ENCODE data around the gene SYTL3. TPM values are rescaled to one million over a fixed set of nuclear protein-coding genes. Genes with fewer than 3 reads are reported as not detected.

The SYTL3 gene
- total and polyA plus RNA-seq, 2 experiments from 2014 or later: 0.07 TPM; not detected in 1

GRCh38 chr6:158684311-158684710, 34.5 kb downstream of the SYTL3 start (continued):
- TF ChIP-seq REST (IDR thresholded peaks at IDR 0.05; ENCODE audit: unreplicated experiment): no peak
- no peak for TF ChIP-seq CREB1 (CRISPR knock-in tag; IDR thresholded peaks at IDR 0.05; ENCODE audit: low read depth)
- TF ChIP-seq CTCF (conservative IDR thresholded peaks at IDR 0.05; ENCODE audit: low read depth in 2 of 2): no peak

- Histone ChIP-seq H3K27ac (ENCODE audit: low read depth) (no peak overlapping the region), H3K4me1 (ENCODE audit: insufficient read depth) (no peaks in the 10 kb centered on the region; the same call in 1 of the 2 replicates), H3K4me3 (no peak overlapping the region), H4K20me1 (replicated peaks; ENCODE audit: insufficient read depth) (no peaks in the 10 kb centered on the region), H2AFZ (no peak overlapping the region), H3K9me2 (ENCODE audit: insufficient read depth) (no peaks in the 10 kb centered on the region), H3K4me2 (no peak overlapping the region), H3F3A (replicated peaks; ENCODE audit: low read depth) (no peaks in the 10 kb centered on the region), H3K36me3 (ENCODE audit: insufficient read depth) (no peaks in the 10 kb centered on the region), H3K27me3 (ENCODE audit: insufficient read depth) (no peaks in the 10 kb centered on the region), H3K79me2 (replicated peaks; ENCODE audit: insufficient read depth) (no peaks in the 10 kb centered on the region)
- Mint-ChIP-seq H3K4me1 (peaks cover 12% of the 10 kb centered on the region), H3K27me3 (ENCODE audit: insufficient read depth, low read depth, poor library complexity) (peaks cover 2% of the 10 kb centered on the region), H3K27ac (no peak overlapping the region), H3K9me3 (no peaks in the 10 kb centered on the region), H3K4me3 (no peak overlapping the region), H3K36me3 (ENCODE audit: low read depth) (no peaks in the 10 kb centered on the region)
- DNase-seq (ENCODE audit: low spot score) (no peak), ATAC-seq (no peak)
- TF ChIP-seq JUNB (IDR thresholded peaks at IDR 0.05; ENCODE audit: unreplicated experiment) (no peak), CREB1 (CRISPR knock-in tag; IDR thresholded peaks at IDR 0.05; ENCODE audit: low read depth) (no peak), ZNF331 (CRISPR knock-in tag; IDR thresholded peaks at IDR 0.05; ENCODE audit: low read depth) (no peak), ZNF114 (CRISPR knock-in tag; IDR thresholded peaks at IDR 0.05) (no peak), NANOG (IDR thresholded peaks at IDR 0.05; ENCODE audit: borderline replicate concordance) (no peak), EZH2 (IDR thresholded peaks at IDR 0.05; ENCODE audit: low read depth, unreplicated experiment) (no peak), ETS1 (IDR thresholded peaks at IDR 0.05) (no peak)
These were observed 35.0 kb downstream of the SYTL3 start for GRCh38 chr6:158684745-158685324.
